Measurements from ENCODE around the gene TGFBR3.
A peak's percentile ranks its signal among the peaks of the same experiment; 100 is the strongest.

Gene TGFBR3

DNA sequence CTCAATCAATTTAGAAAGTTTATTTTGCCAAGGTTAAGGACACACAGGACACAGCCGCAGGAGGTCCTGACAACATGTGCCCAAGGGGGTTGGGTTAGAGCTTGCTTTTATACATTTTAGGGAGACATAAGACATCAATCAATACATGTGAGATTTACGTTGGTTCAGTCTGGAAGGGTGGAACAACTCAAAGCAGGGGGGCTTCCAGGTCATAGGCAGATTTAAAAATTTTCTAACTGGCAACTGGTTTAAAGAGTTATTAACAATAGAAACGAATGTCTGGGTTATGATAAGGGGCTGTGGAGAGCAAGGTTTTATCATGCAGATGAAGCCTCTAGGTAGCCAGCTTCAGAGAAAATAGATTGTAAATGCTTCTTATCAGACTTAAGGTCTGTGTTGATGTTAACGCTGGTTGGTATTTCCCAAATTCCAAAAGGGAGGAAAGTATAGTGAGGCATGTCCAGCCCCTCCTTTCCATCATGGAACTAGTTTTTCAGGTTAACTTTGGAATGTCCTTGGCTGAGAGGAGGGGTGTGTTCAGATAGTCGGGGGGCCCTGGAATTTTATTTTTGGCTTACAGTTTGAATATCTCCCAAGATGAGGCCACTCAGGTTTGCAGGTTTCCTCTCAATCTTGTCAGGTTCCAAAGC, 31.0 kb upstream of the TGFBR3 start:
- DNase-seq (ENCODE audit: low read depth, low spot score): no peak
- TF ChIP-seq, protein P1, sequence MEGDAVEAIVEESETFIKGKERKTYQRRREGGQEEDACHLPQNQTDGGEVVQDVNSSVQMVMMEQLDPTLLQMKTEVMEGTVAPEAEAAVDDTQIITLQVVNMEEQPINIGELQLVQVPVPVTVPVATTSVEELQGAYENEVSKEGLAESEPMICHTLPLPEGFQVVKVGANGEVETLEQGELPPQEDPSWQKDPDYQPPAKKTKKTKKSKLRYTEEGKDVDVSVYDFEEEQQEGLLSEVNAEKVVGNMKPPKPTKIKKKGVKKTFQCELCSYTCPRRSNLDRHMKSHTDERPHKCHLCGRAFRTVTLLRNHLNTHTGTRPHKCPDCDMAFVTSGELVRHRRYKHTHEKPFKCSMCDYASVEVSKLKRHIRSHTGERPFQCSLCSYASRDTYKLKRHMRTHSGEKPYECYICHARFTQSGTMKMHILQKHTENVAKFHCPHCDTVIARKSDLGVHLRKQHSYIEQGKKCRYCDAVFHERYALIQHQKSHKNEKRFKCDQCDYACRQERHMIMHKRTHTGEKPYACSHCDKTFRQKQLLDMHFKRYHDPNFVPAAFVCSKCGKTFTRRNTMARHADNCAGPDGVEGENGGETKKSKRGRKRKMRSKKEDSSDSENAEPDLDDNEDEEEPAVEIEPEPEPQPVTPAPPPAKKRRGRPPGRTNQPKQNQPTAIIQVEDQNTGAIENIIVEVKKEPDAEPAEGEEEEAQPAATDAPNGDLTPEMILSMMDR (IDR thresholded peaks at IDR 0.05; ENCODE audit: low read depth, low read length): no peak
- no peak overlapping the region for H3K4me3 ChIP-seq (ENCODE audit: low read depth, low read length)
- in situ Hi-C loops (cut with HindIII; ENCODE audit: low sequenced_read_pairs): no loop called here

DNA sequence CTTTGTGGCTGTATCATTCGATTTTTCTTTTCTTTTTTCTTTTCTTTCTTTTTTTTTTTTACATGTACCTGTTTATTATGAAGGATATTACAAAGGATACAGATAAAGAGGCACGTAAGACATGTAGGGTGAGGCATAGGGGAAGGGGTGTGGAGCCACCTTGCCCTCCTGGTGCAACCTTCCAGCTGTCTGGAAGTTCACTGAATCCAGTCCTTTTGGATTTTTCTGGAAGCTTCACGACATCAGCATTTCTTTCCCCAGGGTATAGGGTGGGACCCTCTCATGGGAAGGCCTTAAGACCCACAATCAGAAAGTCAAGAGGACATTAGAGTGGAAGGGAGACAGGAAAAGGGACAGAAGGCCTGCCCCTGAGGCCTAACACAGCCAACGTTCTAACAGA, 30.1 kb upstream of the TGFBR3 start:
- TF ChIP-seq, protein P1 (IDR thresholded peaks at IDR 0.05; ENCODE audit: low read depth, low read length): no peak
- in situ Hi-C loops (cut with HindIII; ENCODE audit: low sequenced_read_pairs): no loop called here
- H3K4me3 ChIP-seq (ENCODE audit: low read depth, low read length): no peak overlapping the region
- no peak for DNase-seq (ENCODE audit: low read depth, low spot score)

DNA sequence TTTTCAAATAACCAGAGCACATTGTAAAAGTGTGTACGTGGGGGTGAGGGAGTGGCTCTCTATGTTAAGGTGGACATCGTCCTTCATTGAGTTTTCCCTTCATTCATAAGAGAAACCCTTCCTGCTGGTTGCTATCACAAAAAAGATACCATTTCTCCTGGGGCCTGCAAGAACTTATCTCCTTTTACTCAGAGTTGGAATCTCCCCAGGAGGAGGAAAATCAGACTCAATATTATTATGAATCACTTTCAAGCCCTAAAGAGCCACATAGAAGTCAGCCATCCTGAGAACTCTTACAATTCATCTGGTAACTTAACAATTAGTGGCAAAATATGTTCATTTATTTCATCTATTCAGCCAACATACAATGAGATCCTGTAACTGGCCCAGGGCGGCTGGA, 27.1 kb upstream of the TGFBR3 start:
- in situ Hi-C loops (cut with HindIII; ENCODE audit: low sequenced_read_pairs): no loop called here
- TF ChIP-seq, protein P1 (IDR thresholded peaks at IDR 0.05; ENCODE audit: low read depth, low read length): no peak
- H3K4me3 ChIP-seq (ENCODE audit: low read depth, low read length): no peak overlapping the region
- no peak for DNase-seq (ENCODE audit: low read depth, low spot score)

DNA sequence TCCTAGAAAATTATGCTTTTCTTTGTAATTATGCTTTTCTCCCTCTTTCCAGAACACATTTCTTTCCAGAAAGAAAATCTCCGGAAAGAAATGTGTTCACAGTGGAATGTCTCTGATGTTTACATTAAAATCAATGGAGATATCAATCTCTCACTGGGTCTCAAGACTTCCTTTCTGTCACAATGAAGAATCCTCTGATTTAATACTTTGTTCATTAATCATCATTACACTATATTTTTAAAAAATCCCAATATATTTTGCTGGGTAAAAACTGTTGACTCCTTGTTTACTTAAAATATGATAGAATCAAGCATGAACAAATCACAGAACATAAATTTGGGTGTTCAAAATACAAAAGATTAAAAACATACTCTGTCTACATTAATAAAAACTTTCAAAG, 26.3 kb upstream of the TGFBR3 start:
- TF ChIP-seq, protein P1 (IDR thresholded peaks at IDR 0.05; ENCODE audit: low read depth, low read length): no peak
- in situ Hi-C loops (cut with HindIII; ENCODE audit: low sequenced_read_pairs): no loop called here
- no peak overlapping the region for H3K4me3 ChIP-seq (ENCODE audit: low read depth, low read length)
- DNase-seq (ENCODE audit: low read depth, low spot score): no peak

DNA sequence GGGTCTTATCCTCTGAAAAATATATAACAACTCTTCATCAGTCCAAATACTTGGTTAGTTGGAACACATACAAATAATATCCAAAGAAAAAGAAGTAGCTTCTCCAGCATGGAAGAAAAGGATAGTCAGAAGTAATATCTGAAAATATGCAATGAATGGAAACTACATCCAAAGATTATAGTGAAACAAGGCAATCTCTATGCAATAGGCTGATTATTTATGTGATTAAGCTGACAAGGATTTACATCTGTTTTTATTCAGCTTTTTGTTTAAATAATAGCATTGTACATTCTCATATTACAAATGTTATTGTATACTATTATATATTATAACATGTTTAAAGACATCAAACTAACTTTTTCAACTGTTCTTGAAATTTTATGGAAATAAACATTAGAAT, 15.3 kb upstream of the TGFBR3 start:
- TF ChIP-seq, protein P1 (IDR thresholded peaks at IDR 0.05; ENCODE audit: low read depth, low read length): no peak
- H3K4me3 ChIP-seq (ENCODE audit: low read depth, low read length): no peak overlapping the region
- in situ Hi-C loops (cut with HindIII; ENCODE audit: low sequenced_read_pairs): no loop called here
- no peak for DNase-seq (ENCODE audit: low read depth, low spot score)

DNA sequence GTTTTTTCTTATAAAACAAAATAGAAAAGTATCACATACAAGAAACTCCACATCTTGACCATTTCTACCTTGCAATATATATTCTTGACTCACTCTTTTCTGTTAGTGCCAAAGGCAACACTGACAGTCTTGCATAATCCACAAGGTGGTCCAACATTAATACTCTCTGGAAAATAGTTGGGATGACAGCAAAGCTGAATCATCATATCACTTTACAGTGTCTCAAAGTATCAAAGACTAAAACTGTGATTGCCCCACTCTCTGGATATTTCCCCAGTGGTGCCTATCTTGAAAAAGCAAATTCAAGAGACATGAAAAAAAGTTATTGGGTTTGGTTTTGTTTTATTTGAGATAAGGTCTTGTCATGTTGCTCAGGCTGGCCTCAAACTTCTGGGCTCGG, 14.6 kb upstream of the TGFBR3 start:
- in situ Hi-C loops (cut with HindIII; ENCODE audit: low sequenced_read_pairs): no loop called here
- H3K4me3 ChIP-seq (ENCODE audit: low read depth, low read length): no peak overlapping the region
- peak; percentile 90 for DNase-seq (ENCODE audit: low read depth, low spot score)
- TF ChIP-seq, protein P1 (IDR thresholded peaks at IDR 0.05; ENCODE audit: low read depth, low read length): no peak
